ENCODE data around the gene EFCAB11.

The EFCAB11 gene

DNA sequence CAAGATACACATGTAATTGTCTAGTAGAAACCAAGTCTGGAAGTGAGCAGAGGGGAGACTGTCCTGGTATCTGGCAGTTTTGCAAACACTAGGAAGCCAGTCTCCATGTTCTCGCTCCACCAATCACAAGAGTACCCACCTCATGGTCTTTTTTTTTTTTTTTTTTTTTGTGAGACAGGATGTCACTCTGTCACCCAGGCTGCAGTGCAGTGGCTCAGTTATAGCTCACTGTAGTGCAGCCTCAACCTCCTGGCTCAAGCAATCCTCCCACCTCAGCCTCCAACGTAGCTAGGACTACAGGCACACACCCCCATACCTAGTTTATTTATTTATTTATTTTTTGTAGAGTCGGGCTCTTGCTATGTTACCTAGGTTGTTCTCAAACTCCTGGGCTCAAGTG is 189.2 kb downstream of the EFCAB11 start:
- no peak for TF ChIP-seq USF1 (IDR thresholded peaks at IDR 0.05)
- TF ChIP-seq EGR1 (IDR thresholded peaks at IDR 0.05), result no peak
- TF ChIP-seq CREB1 (IDR thresholded peaks at IDR 0.05; ENCODE audit: low read depth), result no peak
- TF ChIP-seq, protein P1, sequence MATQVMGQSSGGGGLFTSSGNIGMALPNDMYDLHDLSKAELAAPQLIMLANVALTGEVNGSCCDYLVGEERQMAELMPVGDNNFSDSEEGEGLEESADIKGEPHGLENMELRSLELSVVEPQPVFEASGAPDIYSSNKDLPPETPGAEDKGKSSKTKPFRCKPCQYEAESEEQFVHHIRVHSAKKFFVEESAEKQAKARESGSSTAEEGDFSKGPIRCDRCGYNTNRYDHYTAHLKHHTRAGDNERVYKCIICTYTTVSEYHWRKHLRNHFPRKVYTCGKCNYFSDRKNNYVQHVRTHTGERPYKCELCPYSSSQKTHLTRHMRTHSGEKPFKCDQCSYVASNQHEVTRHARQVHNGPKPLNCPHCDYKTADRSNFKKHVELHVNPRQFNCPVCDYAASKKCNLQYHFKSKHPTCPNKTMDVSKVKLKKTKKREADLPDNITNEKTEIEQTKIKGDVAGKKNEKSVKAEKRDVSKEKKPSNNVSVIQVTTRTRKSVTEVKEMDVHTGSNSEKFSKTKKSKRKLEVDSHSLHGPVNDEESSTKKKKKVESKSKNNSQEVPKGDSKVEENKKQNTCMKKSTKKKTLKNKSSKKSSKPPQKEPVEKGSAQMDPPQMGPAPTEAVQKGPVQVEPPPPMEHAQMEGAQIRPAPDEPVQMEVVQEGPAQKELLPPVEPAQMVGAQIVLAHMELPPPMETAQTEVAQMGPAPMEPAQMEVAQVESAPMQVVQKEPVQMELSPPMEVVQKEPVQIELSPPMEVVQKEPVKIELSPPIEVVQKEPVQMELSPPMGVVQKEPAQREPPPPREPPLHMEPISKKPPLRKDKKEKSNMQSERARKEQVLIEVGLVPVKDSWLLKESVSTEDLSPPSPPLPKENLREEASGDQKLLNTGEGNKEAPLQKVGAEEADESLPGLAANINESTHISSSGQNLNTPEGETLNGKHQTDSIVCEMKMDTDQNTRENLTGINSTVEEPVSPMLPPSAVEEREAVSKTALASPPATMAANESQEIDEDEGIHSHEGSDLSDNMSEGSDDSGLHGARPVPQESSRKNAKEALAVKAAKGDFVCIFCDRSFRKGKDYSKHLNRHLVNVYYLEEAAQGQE (IDR thresholded peaks at IDR 0.05; ENCODE audit: low read depth), result no peak
- no peak for TF ChIP-seq CEBPB (IDR thresholded peaks at IDR 0.05)
- no peak for TF ChIP-seq YY1 (IDR thresholded peaks at IDR 0.05; ENCODE audit: low read depth)
- no peak for TF ChIP-seq TAF1 (IDR thresholded peaks at IDR 0.05; ENCODE audit: low read depth)

GRCh38 chr14:89760086-89760485 is 194.4 kb downstream of the EFCAB11 start:
- no peak for TF ChIP-seq TCF12 (IDR thresholded peaks at IDR 0.05; ENCODE audit: low read depth)
- TF ChIP-seq EP300 (IDR thresholded peaks at IDR 0.05; ENCODE audit: borderline replicate concordance), result no peak
- TF ChIP-seq RAD21 (IDR thresholded peaks at IDR 0.05; ENCODE audit: low read depth), result no peak
- TF ChIP-seq, protein P1 (IDR thresholded peaks at IDR 0.05; ENCODE audit: low read depth), result no peak
- TF ChIP-seq, protein P2, sequence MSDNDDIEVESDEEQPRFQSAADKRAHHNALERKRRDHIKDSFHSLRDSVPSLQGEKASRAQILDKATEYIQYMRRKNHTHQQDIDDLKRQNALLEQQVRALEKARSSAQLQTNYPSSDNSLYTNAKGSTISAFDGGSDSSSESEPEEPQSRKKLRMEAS (IDR thresholded peaks at IDR 0.05), result no peak
- TF ChIP-seq EGR1 (IDR thresholded peaks at IDR 0.05), result no peak
- no peak for TF ChIP-seq CREB1 (IDR thresholded peaks at IDR 0.05; ENCODE audit: low read depth)
- no peak for TF ChIP-seq USF1 (IDR thresholded peaks at IDR 0.05)
- TF ChIP-seq FOXM1 (IDR thresholded peaks at IDR 0.05; ENCODE audit: borderline replicate concordance, low read depth), result no peak
- TF ChIP-seq TAF1 (IDR thresholded peaks at IDR 0.05; ENCODE audit: low read depth), result no peak
- no peak for TF ChIP-seq TEAD4 (IDR thresholded peaks at IDR 0.05)
- TF ChIP-seq ZBTB7A (IDR thresholded peaks at IDR 0.05; ENCODE audit: low read depth), result no peak
- no peak for TF ChIP-seq NFIC (IDR thresholded peaks at IDR 0.05)

GRCh38 chr14:89757313-89757939 is 197.1 kb downstream of the EFCAB11 start:
- TF ChIP-seq CEBPB (IDR thresholded peaks at IDR 0.05) (0 out of 2 replicates have a peak, but pooled peaks have one; percentile 24), EGR1 (IDR thresholded peaks at IDR 0.05) (no peak)

- TF ChIP-seq EGR1 (IDR thresholded peaks at IDR 0.05), result no peak
- TF ChIP-seq TEAD4 (IDR thresholded peaks at IDR 0.05), result no peak
- no peak for TF ChIP-seq EP300 (IDR thresholded peaks at IDR 0.05; ENCODE audit: borderline replicate concordance)
- TF ChIP-seq CREB1 (IDR thresholded peaks at IDR 0.05; ENCODE audit: low read depth), result no peak
- TF ChIP-seq, protein P2 (IDR thresholded peaks at IDR 0.05), result no peak
- TF ChIP-seq NFIC (IDR thresholded peaks at IDR 0.05), result no peak
- no peak for TF ChIP-seq RAD21 (IDR thresholded peaks at IDR 0.05; ENCODE audit: low read depth)
- no peak for TF ChIP-seq YY1 (IDR thresholded peaks at IDR 0.05; ENCODE audit: low read depth)
- no peak for TF ChIP-seq USF1 (IDR thresholded peaks at IDR 0.05)
- TF ChIP-seq CEBPB (IDR thresholded peaks at IDR 0.05), result no peak
- no peak for TF ChIP-seq TCF12 (IDR thresholded peaks at IDR 0.05; ENCODE audit: low read depth)
- TF ChIP-seq, protein P1 (IDR thresholded peaks at IDR 0.05; ENCODE audit: low read depth), result no peak
- no peak for TF ChIP-seq TAF1 (IDR thresholded peaks at IDR 0.05; ENCODE audit: low read depth)
- TF ChIP-seq ZBTB7A (IDR thresholded peaks at IDR 0.05; ENCODE audit: low read depth), result no peak
- TF ChIP-seq FOXM1 (IDR thresholded peaks at IDR 0.05; ENCODE audit: borderline replicate concordance, low read depth), result no peak
These were observed 198.7 kb downstream of the EFCAB11 start for GRCh38 chr14:89755816-89756215.
